Activated CD4-positive, alpha-beta T cell treated with anti-CD3 and anti-CD28 coated beads, Interleukin-2, amount 50 U/mL, for 4 hours (primary cell): Measurements from ENCODE around the gene SLC7A10.

Source experiments
- DNase-seq, 2 experiments: peaks; one replicate each; pipeline ENCODE4 v3.0.0-alpha.2; 2020

SLC7A10 gene

GRCh38 chr19:33225458-33225926 is at the start of gene SLC7A10:
SLC7A10 (minus strand) TSS chr19:33225850; CDS start chr19:33225703, 147 bp downstream.
- DNase-seq, result no peak

DNA sequence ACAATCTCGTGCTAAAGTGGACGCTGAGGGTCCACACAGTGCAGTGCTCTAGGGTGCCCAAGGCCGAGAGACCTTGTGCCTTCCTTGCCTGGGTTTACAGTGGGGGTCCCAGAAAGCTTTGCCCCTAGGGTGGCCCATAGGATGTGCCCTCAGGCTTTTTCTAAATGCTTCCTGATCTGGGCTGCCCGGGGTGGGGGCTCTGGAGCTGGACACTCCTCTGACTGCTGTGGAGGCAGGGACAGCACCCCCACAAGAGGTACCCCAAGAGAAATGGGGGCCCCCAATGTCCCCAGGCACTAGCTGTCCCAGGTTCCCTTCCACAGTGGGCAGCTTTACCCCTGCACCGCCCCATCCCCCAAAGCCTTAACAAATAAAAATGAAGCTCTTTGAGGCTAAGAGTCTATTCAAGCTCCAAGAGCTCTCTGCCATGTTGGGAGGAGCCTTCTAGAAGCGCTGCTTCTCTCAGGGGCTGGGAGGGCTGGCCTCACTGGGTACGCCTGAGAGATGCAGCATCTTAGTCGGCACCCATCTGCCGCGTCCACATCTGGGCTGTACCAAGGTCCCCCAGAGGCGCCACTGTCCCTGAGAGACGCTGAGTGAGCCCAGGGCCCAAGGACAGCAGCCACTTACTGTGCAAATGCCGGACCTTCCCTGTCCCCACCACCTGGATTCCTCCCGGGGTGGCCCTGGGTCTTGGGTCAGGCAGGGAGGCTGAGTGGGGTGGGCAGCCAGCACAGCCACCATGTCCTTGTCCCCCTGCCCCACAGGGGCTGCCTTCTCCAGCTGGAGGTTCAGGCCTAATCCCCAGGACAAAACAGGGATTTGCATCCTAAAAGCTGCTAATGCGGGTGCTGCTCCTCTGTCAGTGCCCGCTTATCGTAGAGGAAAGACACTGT is 49.3 kb upstream of the SLC7A10 start:
- DNase-seq, result no peak

GRCh38 chr19:33273881-33274662 is 48.4 kb upstream of the SLC7A10 start:
- DNase-seq, result peak; percentile 26 to 33

- DNase-seq, result no peak
Measured at GRCh38 chr19:33273065-33273736, 47.6 kb upstream of the SLC7A10 start.

- DNase-seq, result no peak
Measured at GRCh38 chr19:33271246-33272021, 45.8 kb upstream of the SLC7A10 start.

- DNase-seq, result no peak
Measured at GRCh38 chr19:33270769-33271168, 45.1 kb upstream of the SLC7A10 start.

GRCh38 chr19:33269016-33269415 is 43.4 kb upstream of the SLC7A10 start:
- no peak for DNase-seq

DNA sequence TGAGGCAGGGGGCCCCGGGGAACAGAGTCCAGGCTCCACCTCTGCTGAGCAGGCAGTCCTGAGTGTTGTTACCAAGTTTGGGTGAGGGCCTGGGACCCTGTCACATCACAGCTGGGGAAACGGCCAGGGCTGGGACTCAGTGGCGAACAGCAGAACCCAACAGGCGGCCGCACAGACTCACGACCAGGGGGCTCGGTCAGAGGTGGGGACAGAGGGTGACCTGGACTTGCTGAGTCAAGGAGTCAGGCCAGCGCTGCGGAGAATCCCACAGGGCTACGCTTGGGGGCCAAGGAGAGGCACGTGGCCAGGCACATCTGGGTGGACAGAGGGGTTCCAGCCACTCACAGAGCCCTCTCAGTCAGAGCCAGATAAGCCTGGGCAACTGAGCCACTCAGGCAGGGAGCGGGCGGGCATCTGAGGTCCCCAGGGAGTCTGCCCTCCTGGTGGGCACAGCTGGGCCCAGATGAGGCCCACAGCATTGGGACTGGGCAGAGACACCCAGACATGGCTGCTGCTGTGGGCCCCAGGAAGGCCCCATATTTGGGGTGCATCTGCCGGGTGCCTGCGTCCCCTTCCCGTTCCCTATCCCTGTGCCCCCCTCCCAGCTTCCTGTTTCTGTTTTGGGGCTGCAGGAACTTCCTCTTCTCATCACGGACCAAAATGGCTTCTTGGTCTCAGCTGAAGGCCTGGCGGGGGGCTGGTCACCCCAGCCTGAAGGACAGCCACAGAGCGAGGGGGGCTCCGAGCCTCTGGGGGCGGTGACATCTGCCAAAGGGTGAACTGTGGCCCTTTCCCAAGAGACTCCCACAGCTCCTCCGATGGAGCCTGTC is 42.7 kb upstream of the SLC7A10 start:
- DNase-seq, result no peak

DNA sequence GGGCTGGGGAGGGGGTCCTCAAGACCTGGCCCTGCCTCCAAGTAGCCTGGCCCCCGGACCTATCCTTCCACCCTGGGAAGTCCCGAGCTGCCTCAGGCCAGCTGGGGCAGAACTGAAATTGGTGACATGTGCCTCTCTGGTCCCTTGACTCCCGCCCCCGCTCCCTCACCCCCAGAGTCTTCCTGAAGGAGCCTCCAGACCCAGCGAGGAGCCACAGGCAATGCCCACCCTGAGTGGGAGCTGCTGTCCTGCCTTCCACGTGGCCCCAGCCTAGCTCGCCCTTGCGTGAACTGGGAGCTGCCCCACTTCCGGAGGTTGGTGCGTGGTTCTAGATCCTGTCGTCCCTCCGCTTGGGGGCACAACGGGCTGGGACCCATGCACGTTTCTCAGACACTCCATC is 42.1 kb upstream of the SLC7A10 start:
- DNase-seq, result no peak

GRCh38 chr19:33266974-33267484 is 41.4 kb upstream of the SLC7A10 start:
- no peak for DNase-seq

DNA sequence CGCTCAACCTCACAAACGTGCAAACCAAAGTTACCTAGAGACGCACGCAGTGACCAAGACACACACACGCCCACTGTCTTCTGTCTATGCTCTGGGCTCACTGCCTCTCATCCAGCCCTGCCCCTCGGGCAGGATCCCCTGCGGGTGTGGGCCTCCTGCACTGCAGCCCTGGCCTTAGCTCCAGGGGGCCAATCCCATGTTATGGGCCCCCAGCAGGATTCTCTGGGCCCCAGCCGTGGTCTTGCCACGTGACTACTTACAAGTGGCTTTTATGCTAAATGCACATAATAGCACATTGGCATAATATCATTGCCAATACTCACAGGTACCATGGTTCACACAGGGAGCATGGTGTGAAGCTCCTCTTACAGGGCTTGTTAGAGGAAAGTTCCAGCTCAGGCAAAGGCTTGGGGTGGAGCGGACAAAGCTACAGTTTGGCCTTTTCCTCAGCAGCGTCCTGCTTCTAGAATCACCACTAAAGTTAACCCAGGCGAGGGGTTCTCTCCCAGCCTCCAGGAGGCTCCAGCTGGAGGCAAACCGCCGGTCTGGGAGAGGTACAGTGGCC is 39.3 kb upstream of the SLC7A10 start:
- DNase-seq, result no peak

GRCh38 chr19:33263325-33264023 is 37.8 kb upstream of the SLC7A10 start:
- no peak for DNase-seq

DNA sequence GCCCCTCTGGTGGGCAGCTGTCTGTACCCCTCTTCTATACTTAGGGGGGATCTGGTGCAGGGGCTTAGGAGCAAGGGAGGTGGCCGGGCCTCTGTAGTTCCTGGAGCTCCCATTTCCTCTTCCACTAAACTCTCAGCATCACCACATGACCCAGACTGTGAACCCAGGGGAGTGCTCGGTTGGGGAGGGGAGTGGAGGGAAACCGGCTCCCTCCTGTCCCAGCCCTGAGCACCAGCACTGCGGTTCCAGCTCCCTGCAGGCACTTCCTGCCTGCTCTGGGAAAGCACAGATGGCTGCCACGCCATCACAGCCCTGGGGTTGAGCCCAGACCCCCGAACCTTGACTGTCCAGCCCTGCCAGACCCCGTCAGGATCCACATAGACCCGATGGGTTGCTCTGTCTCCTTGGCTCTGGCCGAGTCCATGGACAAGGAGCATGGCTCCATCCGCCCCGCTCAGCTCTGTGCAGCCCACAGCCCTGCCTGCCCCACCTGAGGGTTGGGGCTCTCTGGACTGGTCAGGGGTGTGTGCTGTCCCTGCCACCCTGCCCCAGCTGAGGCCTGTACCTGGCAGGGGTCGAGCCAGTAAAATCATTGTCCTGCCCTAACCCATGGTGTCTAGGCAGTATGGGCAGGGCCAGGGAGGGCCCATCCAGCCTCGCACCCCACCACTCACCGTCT is 36.0 kb upstream of the SLC7A10 start:
- no peak for DNase-seq

DNA sequence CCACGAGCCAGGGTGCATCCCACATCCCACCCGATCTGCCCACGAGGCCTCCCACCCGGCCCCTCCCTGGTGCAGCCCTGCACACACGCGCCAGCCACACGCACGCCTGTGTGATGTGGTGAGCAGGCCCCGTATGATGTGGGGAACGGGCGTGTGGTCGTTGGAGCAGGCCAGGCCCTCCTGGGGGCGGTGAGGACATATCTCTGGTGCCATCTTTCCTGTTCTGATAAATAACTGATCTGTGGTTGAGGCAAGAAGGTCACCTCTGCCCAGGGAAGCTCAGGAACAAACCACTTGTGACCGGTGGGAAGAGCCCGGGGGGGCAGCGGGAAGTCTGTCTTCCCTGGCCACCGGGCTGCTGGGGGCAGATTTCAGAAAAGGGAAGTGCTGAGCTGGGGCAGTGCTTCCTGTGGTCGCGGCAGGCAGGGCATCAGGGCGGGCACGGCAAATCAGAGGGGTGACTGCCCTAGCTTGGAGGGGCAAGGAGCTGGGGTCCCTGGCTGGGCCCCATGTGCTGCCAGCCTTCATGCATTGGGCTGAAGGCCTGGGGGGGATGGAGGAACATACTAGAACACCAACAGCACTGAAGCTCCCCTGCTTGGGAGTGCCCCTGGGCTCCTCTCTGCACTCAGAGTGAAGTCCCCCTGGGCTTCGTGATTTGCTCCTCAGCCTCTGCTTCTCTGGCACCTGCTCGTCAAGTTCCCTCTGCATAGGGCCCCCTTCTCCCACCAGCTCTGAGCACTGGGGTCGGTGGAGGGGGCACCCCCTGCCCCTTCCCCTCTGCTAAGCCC is 35.2 kb upstream of the SLC7A10 start:
- DNase-seq, result no peak

GRCh38 chr19:33259539-33259938 is 33.9 kb upstream of the SLC7A10 start:
- DNase-seq, result no peak

DNA sequence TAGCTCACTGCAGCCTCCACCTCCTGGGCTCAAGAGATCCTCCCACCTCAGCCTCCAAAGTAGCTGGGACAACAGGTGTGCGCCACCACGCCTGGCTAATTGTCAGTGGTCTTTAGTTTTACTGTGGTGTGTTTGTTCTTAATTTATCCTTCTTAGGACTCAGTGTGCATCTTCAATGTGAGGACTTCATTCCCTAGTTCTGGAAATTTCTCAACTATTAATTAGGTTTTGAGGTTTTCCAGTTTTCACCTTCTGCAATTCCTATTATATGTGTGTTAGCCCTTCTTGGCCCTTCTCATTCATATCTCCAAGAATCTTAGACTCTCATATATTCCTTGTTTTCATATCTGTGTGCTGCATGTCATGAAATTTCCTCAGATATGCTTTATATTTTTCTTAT is 32.2 kb upstream of the SLC7A10 start:
- DNase-seq, result no peak

- no peak for DNase-seq
Measured at GRCh38 chr19:33256261-33256660, 30.6 kb upstream of the SLC7A10 start.

GRCh38 chr19:33255781-33256180 is 30.1 kb upstream of the SLC7A10 start:
- no peak for DNase-seq
